ENCODE results near the gene CRB3. TPM values are rescaled to one million over a fixed set of nuclear protein-coding genes. Genes with fewer than 3 reads are reported as not detected.
A peak's percentile ranks its signal among the peaks of the same experiment; 100 is the strongest.
"Not testable (repeated sequence)": the region's sequence is repeated elsewhere in the genome, so short reads cannot be mapped to it uniquely, and the experiment has no call there.

Gene CRB3
- total RNA-seq, 3 donors from 2014 or later, result 0.48 to 30.7 (median 24.6) TPM

DNA sequence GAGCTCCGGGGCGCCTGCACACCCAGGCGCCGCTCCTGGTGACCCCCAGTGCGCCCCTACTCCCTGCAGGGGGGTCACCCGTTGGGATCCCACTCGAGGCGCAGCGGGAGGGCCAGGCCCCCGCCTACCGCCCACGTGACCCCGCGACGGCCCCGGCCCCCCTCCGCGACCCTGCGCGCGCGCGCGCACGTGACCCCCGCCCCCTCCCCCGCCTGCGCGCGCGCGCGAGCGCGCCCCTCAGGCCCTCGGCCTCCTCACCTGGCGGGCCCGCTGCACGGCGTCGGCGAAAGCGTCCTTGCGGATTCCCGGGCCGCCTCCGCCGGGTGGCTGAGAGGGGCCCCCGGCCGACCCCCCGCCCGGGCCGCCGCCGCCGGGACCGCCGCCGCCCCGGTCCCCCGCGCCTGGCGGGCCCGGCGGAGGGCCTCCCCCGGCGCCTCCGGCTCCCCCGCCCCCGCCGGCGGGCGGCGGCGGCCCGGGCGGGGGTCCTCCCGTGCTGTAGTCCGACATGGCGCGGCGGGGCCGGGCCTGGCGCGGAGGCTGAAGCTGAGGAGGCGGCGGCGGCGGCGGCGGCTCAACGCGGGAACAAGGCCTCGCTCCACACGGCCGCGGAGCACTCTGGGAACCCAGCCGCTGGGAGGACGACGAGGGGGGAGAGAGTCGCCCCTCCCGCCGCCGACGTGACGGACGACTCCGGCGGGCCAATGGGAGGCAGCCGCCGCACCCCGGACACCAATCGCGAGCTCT is 39.7 kb upstream of the CRB3 start, which contains the start of gene KHSRP:
KHSRP (minus strand) TSS at position 617 of the 744 bp plus-strand sequence; CDS start at position 507, 110 bp downstream.
- peak; percentile 40 for TF ChIP-seq POLR2A (IDR thresholded peaks at IDR 0.05)
- peak in 2 of 3 donors; percentile 50 to 84 for TF ChIP-seq POLR2AphosphoS5 (IDR thresholded peaks at IDR 0.05)
- TF ChIP-seq, protein P1, sequence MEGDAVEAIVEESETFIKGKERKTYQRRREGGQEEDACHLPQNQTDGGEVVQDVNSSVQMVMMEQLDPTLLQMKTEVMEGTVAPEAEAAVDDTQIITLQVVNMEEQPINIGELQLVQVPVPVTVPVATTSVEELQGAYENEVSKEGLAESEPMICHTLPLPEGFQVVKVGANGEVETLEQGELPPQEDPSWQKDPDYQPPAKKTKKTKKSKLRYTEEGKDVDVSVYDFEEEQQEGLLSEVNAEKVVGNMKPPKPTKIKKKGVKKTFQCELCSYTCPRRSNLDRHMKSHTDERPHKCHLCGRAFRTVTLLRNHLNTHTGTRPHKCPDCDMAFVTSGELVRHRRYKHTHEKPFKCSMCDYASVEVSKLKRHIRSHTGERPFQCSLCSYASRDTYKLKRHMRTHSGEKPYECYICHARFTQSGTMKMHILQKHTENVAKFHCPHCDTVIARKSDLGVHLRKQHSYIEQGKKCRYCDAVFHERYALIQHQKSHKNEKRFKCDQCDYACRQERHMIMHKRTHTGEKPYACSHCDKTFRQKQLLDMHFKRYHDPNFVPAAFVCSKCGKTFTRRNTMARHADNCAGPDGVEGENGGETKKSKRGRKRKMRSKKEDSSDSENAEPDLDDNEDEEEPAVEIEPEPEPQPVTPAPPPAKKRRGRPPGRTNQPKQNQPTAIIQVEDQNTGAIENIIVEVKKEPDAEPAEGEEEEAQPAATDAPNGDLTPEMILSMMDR (IDR thresholded peaks at IDR 0.05), result no peak
- H3K4me3 ChIP-seq, result peak within 1 kb of the TSS; percentile 76 to 96 (median 84)
- no peaks in the 10 kb centered on the region for H3K27me3 ChIP-seq
- H3K9me3 ChIP-seq, result no peaks in the 10 kb centered on the region
- H3K27ac ChIP-seq, result peak within 1 kb of the TSS; percentile 82 to 93
- intact Hi-C loops (cut with DNase I; ENCODE audit: low total_unique reads), result loop anchor here (1.0 kb wide), 1 partner anchor 32 kb away; no protein-coding TSS in a partner anchor
- peaks cover 3 to 11% of the 10 kb centered on the region in 2 donors for H3K4me1 ChIP-seq
- no peak for DNase-seq (ENCODE audit: low spot score in 2 of 2)
- H3K36me3 ChIP-seq, result no peaks in the 10 kb centered on the region

DNA sequence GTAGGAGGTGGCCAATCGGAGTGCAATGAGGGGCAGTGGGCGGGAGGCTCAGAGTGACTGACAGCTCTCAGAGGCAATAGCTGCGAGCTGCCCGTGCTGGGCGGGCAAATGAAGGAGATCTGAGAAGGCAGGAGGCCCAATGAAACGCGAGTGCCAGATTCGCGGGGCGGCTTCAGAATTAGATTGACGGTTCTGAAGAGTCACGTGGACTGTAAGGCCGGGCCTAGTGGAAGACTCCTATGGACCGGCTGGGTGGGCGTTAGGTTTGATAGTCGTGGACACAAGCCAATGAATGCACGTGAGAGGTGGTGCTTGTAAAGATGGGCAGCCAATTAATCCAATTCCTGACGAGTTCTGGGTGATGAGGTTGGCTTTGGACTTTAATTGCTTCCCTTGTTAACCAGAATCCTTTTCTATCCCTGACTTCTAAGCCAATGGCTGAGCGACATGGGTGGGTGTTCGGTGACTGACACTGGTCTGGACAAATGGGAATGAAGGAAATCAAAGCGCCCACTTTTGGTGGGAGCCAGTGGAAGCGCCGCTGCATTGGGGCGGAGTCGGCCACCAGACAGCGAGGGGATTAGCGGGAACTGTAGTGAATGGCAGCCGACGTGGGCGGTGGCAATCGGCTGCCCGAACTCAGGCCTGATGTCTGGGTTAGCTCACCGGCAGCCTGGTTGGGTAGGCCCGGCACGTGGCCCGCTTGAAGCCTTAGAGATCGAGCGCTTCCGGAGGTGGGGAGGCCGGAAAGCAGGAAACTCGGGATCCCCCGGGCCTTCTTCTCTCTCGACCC is 38.9 kb upstream of the CRB3 start:
- intact Hi-C loops (cut with DNase I; ENCODE audit: low total_unique reads), result loop anchor here (1.0 kb wide), 1 partner anchor 31 kb away; no protein-coding TSS in a partner anchor
- Histone ChIP-seq H3K27ac (peak overlapping the region; percentile 82 to 92), H3K4me3 (peak overlapping the region; percentile 76 to 96 (median 84)), H3K36me3 (no peaks in the 10 kb centered on the region), H3K4me1 (peaks cover 3 to 11% of the 10 kb centered on the region in 2 donors), H3K9me3 (no peaks in the 10 kb centered on the region), H3K27me3 (no peaks in the 10 kb centered on the region)
- peak; percentile 100 for DNase-seq (ENCODE audit: low spot score in 2 of 2)
- TF ChIP-seq POLR2AphosphoS5 (IDR thresholded peaks at IDR 0.05) (peak in 2 of 3 donors; percentile 45 to 62), POLR2A (IDR thresholded peaks at IDR 0.05) (no peak)
- TF ChIP-seq, protein P1 (IDR thresholded peaks at IDR 0.05), result no peak

DNA sequence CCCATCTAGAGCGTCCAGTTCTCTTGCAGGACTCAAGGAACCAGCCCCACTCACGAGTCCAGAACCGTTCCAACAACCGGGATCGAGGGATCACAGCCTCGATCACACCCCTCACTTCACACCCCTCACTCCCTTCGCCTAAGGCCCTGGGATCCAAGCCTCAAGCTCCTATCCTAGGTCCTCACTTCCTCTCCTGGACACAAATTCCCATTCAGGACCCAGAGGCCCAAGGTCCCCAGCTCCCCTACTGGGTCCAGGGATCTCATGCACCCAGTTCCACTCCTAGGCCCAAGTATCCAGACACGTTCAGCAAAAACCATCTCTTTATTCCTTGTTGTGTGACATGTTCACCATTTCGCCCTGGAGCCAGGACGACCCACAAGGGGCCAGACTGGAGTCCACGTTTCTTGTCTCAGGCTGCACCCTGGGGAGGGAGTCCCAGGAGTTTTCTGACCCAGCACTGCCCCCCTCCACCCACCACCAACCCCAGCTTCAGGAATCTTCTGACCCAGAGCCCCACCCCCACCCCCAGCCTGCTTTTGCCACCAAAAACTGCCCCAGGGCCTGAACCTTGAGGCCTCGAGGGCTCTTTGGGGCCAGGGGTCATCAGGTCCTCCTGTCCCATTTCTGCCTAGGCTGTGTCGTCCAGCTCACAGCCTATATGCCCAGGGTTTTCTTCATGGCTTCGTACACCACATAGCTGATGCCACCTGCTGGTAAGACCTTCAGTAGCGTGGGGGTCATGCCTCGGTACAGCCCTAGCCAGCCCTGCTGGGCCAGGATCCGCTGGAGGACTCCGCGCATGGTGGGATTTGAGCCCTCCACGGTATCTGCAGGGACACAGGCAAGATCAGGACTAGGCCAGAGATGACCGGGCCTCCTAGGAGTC is 38.1 kb upstream of the CRB3 start:
- H3K4me1 ChIP-seq, result peaks cover 3 to 11% of the 10 kb centered on the region in 2 donors
- H3K36me3 ChIP-seq, result no peaks in the 10 kb centered on the region
- TF ChIP-seq, protein P1 (IDR thresholded peaks at IDR 0.05), result no peak
- TF ChIP-seq POLR2AphosphoS5 (IDR thresholded peaks at IDR 0.05) (no peak), POLR2A (IDR thresholded peaks at IDR 0.05) (no peak)
- peak overlapping the region; percentile 82 to 92 for H3K27ac ChIP-seq
- DNase-seq (ENCODE audit: low spot score in 2 of 2), result no peak
- H3K4me3 ChIP-seq, result peak overlapping the region in 2 of 3 donors; percentile 84 to 96
- H3K9me3 ChIP-seq, result no peaks in the 10 kb centered on the region
- intact Hi-C loops (cut with DNase I; ENCODE audit: low total_unique reads), result loop anchor here (2.0 kb wide), 1 partner anchor 47 kb away; no protein-coding TSS in a partner anchor
- H3K27me3 ChIP-seq, result no peaks in the 10 kb centered on the region

DNA sequence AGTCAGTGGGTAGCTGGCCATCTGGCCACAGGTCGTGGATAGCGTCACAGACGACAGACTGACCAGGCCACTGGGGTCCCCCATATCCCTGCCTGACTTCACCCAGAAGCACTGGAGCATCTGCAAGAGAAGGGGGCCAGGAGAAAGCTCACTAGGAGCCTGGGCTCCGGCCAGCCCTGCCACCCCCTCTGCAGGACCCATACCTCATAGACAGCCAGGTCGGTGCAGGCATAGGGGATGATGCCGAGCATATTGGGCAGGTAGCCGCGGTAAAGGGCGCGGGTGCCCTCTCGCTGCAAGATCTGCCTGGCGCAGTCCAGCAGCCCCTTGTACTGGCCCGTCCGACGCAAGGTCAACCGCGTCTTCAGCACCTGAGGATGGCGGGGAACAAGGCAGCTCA is 36.9 kb upstream of the CRB3 start:
- no peaks in the 10 kb centered on the region for H3K27me3 ChIP-seq
- H3K9me3 ChIP-seq, result no peaks in the 10 kb centered on the region
- no peak overlapping the region for H3K4me3 ChIP-seq
- H3K4me1 ChIP-seq, result peaks cover 3 to 11% of the 10 kb centered on the region in 2 donors
- H3K27ac ChIP-seq, result no peak overlapping the region
- TF ChIP-seq, protein P1 (IDR thresholded peaks at IDR 0.05), result no peak
- TF ChIP-seq POLR2A (IDR thresholded peaks at IDR 0.05) (no peak), POLR2AphosphoS5 (IDR thresholded peaks at IDR 0.05) (no peak)
- DNase-seq (ENCODE audit: low spot score in 2 of 2), result no peak
- intact Hi-C loops (cut with DNase I; ENCODE audit: low total_unique reads), result loop anchor here (2.0 kb wide), 1 partner anchor 48 kb away; no protein-coding TSS in a partner anchor
- H3K36me3 ChIP-seq, result no peaks in the 10 kb centered on the region

DNA sequence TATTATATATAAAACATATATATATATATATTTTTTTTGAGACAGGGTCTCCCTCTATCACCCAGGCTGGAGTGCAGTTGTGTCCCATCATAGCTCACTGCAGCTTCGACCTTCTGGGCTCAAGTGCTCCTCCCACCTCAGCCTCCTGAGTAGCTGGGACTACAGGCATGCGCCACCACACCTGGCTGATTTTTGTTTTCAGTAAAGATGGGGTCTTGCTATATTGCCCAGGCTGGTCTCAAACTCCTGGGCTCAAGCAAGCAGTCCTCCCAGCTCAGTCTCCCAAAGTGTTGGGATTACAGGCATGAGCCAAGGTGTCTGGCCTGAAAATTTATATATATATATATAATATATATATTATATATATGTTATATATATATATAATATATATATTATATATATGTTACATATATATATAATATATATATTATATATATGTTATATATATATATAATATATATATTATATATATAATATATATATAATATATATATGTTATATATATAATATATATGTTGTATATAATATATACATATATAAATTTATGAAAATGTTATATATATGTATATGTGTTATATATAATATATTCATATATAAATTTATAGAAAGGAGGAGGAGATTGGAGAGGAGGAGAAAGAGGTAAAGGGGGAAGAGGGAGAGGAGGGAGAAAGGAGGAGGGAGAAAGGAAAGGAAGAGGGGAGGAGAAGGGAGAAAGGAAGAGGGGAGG is 35.2 kb upstream of the CRB3 start:
- H3K4me1 ChIP-seq; H3K9me3 ChIP-seq; H3K4me3 ChIP-seq; intact Hi-C loops (cut with DNase I; ENCODE audit: low total_unique reads); H3K27me3 ChIP-seq; H3K27ac ChIP-seq; DNase-seq (ENCODE audit: low spot score in 2 of 2); H3K36me3 ChIP-seq: not testable (repeated sequence)
